Cardiac muscle cell (in vitro differentiated cells and primary cell): ENCODE results near the gene TARS1. TPM values are rescaled to one million over a fixed set of nuclear protein-coding genes. Genes with fewer than 3 reads are reported as not detected.
A peak's percentile ranks its signal among the peaks of the same experiment; 100 is the strongest.

Experiments
- DNase-seq, 2 donors: peaks; one replicate each; pipeline versions ENCODE4 v3.0.0 to v3.0.0-alpha.2; 2010 to 2017; ENCODE audit warnings: low read depth in 1 of 2, low spot score in 1 of 2
- H3K27ac ChIP-seq: fragments of 200-600 bp; sonication (generic); 2 replicates; pipeline ENCODE4 v1.5.1; 2016
- H3K27me3 ChIP-seq: fragments of 200-600 bp; sonication (generic); 2 replicates; pipeline ENCODE4 v1.6.0; 2016; ENCODE audit warnings: control low read depth
- H3K36me3 ChIP-seq: fragments of 200-600 bp; sonication (generic); 2 replicates; pipeline ENCODE4 v1.5.1; 2016; ENCODE audit warnings: control low read depth
- H3K4me1 ChIP-seq: fragments of 200-600 bp; sonication (generic); 2 replicates; pipeline ENCODE4 v1.8.1; 2017; ENCODE audit warnings: low read depth, mild to moderate bottlenecking, mixed run types
- H3K4me3 ChIP-seq: fragments of 200-600 bp; sonication (generic); 2 replicates; pipeline ENCODE4 v1.5.1; 2016; ENCODE audit warnings: mild to moderate bottlenecking
- H3K9me3 ChIP-seq: fragments of 200-600 bp; sonication (generic); 2 replicates; pipeline ENCODE4 v1.5.1; 2017; ENCODE audit warnings: low read depth, mild to moderate bottlenecking, control low read depth
- CTCF ChIP-seq: IDR thresholded peaks from 2 replicates; pipeline ENCODE4 v1.5.1; 2012; ENCODE audit warnings: low read depth, mild to moderate bottlenecking, low read length
- polyA plus RNA-seq: library from polyadenylated mRNA; unstranded; fragments of >200 nt; fragmentation: Nextera tagmentation; extraction: Ambion mirVana; gene quantifications from 2 replicates; pipeline ENCODE4 v1.2.1, GENCODE V29; 2016
- total RNA-seq: library from RNA; depleted of rRNA; stranded (reverse); fragments of >200 nt; gene quantifications from 2 replicates; pipeline ENCODE4 v1.2.3, GENCODE V29; 2016

Gene TARS1
- total and polyA plus RNA-seq, 2 experiments from 2014 or later, result 80.5 to 80.8 TPM

GRCh38 chr5:33408816-33409215 is 31.9 kb upstream of the TARS1 start:
- Histone ChIP-seq H3K9me3 (no peaks in the 10 kb centered on the region), H3K4me1 (no peaks in the 10 kb centered on the region), H3K4me3 (no peak overlapping the region), H3K27me3 (no peaks in the 10 kb centered on the region), H3K27ac (no peak overlapping the region), H3K36me3 (no peaks in the 10 kb centered on the region)
- no peak for DNase-seq
- TF ChIP-seq CTCF, result no peak

- TF ChIP-seq CTCF, result no peak
- Histone ChIP-seq H3K4me3 (no peak overlapping the region), H3K4me1 (no peaks in the 10 kb centered on the region), H3K27ac (no peak overlapping the region), H3K27me3 (no peaks in the 10 kb centered on the region), H3K36me3 (no peaks in the 10 kb centered on the region), H3K9me3 (no peaks in the 10 kb centered on the region)
- DNase-seq, result peak in 1 of 2 donors; percentile 74
Observed at GRCh38 chr5:33409435-33410170, 31.2 kb upstream of the TARS1 start.

GRCh38 chr5:33410221-33410620 is 30.5 kb upstream of the TARS1 start:
- Histone ChIP-seq H3K27me3 (no peaks in the 10 kb centered on the region), H3K36me3 (no peaks in the 10 kb centered on the region), H3K27ac (no peak overlapping the region), H3K9me3 (no peaks in the 10 kb centered on the region), H3K4me3 (no peak overlapping the region), H3K4me1 (no peaks in the 10 kb centered on the region)
- no peak for TF ChIP-seq CTCF
- DNase-seq, result no peak

GRCh38 chr5:33411498-33411897 is 29.3 kb upstream of the TARS1 start:
- H3K27me3 ChIP-seq, result peaks cover 3% of the 10 kb centered on the region
- TF ChIP-seq CTCF, result no peak
- DNase-seq, result no peak
- H3K27ac ChIP-seq, result no peak overlapping the region
- H3K36me3 ChIP-seq, result no peaks in the 10 kb centered on the region
- no peaks in the 10 kb centered on the region for H3K9me3 ChIP-seq
- no peaks in the 10 kb centered on the region for H3K4me1 ChIP-seq
- H3K4me3 ChIP-seq, result no peak overlapping the region

GRCh38 chr5:33415811-33416354 is 24.9 kb upstream of the TARS1 start:
- DNase-seq, result no peak
- no peaks in the 10 kb centered on the region for H3K36me3 ChIP-seq
- no peak for TF ChIP-seq CTCF
- peaks cover 3% of the 10 kb centered on the region for H3K27me3 ChIP-seq
- no peak overlapping the region for H3K27ac ChIP-seq
- peaks cover 6% of the 10 kb centered on the region for H3K4me1 ChIP-seq
- no peaks in the 10 kb centered on the region for H3K9me3 ChIP-seq
- no peak overlapping the region for H3K4me3 ChIP-seq
